Activated CD8-positive, alpha-beta memory T cell treated with anti-CD3 and anti-CD28 coated beads, Interleukin-2, amount 50 U/mL, for 24 hours (primary cell): ENCODE results near the gene LRRC19.

Source experiments
- DNase-seq: peaks from one replicate; pipeline ENCODE4 v3.0.0-alpha.2; 2020; ENCODE audit errors: extremely low read depth

The LRRC19 gene, protein sequence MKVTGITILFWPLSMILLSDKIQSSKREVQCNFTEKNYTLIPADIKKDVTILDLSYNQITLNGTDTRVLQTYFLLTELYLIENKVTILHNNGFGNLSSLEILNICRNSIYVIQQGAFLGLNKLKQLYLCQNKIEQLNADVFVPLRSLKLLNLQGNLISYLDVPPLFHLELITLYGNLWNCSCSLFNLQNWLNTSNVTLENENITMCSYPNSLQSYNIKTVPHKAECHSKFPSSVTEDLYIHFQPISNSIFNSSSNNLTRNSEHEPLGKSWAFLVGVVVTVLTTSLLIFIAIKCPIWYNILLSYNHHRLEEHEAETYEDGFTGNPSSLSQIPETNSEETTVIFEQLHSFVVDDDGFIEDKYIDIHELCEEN

DNA sequence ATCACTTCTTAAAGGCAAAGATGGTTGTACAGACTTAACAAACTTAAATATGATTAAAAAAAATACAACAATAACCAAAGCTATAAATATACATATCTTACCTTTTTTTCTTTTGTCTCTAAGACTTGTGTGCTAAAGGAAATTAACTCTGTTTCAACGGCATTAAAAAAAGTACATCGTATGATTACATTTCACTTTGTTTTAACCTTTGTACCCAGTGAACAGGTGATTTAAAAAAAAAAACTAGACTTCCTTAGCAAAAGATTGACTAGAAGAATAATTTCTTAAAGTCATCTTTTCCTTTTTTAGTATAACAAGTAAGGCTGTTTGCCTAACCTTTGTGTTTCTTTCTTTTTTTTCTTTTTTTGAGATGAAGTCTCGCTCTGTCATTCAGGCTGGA lies at the start of gene LRRC19:
Gene LRRC19, minus strand, starts transcription at position 182 of the 400 bp plus-strand sequence. CDS start 5,978 bp downstream, outside the sequence.
- no peak for DNase-seq

- DNase-seq = no peak
Observed at GRCh38 chr9:27054841-27055240, 49.4 kb upstream of the LRRC19 start.

DNA sequence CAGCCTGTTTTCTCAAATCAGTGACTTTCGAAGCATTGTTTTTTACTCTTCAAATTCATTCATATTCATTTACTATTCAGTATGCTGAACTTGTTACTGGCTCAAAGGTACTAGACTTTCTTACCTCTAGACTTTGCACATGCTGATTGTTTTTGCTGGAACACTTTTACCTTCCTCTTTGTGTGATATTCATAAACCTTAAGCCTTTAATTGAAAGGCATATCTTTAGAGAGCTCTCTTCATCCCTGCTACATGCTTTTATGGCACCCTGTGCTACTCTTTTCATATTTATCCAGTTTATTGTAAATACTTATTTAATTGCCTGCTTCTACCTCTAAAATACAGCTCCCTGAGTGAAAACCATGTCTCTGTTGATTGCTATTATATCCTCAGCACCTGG lies 48.7 kb upstream of the LRRC19 start:
- no peak for DNase-seq

- no peak for DNase-seq
Observed at GRCh38 chr9:27053369-27054022, 48.0 kb upstream of the LRRC19 start.

DNA sequence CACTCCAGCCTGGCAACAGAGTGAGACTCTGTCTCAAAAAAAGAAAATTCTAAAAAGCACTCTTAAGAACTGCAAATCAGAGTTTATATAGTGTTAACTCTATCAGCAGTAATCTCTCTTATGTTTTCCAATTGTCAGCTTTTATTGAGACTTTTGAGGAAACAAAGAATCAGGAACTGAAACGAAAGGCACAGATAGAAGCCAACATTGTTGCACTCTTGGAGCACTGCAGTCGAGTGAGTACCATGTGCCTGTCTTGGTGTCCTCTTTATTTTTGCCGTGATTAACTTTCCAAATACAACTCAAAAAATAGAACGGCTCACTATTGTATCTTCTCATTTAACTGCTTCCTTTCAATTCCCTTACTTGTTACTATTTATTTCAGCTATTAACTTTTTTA lies 41.7 kb upstream of the LRRC19 start:
- no peak for DNase-seq

GRCh38 chr9:27043176-27043575 lies 37.7 kb upstream of the LRRC19 start:
- DNase-seq = no peak

GRCh38 chr9:27042476-27042875 lies 37.0 kb upstream of the LRRC19 start:
- no peak for DNase-seq

GRCh38 chr9:27041746-27042145 lies 36.3 kb upstream of the LRRC19 start:
- no peak for DNase-seq

GRCh38 chr9:27037499-27037898 lies 32.0 kb upstream of the LRRC19 start:
- DNase-seq = no peak

DNA sequence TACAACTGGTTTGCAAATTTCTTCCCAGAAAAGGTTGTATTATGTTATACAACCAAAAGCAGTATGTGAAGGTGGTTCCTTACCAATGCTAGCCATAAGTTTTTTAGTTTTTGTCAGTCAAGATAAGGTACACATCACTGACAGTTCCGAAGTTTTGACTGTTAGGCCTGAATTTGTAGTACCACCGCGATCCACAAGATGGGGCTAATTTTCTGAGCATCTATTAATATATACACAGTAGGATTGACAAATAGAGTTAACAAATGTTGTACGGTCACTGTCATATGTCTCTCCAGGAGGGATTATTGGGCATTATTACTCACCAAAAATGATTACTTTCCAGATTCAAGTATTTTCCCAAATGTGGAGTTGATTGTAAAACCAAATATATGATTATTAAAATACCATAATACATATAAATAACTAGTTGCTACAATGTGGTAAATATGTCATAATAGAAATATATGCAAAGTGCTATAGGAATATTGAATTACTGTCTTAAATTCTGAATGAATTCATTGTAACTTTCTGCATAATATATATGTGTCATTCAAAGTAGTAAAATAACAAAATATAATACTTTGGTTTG lies 28.4 kb upstream of the LRRC19 start:
- peak; percentile 17 for DNase-seq

DNA sequence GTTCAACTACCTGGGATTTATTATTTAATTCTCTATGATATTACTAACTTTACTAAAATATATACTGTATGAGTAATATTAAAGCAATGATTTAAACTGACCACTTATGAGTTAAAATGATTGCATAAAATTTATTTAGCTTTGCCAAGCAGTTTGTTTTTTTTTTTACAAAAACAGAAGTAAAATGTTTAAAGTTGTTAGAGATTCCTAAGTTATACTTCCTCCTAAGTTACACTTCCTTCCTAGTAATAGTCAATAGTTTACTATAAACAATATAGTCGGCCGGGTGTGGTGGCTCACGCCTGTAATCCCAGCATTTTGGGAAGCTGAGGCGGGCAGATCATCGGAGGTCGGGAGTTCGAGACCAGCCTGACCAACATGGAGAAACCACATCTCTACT lies 23.7 kb upstream of the LRRC19 start:
- no peak for DNase-seq

GRCh38 chr9:27022920-27023319 lies 17.4 kb upstream of the LRRC19 start:
- DNase-seq = no peak

DNA sequence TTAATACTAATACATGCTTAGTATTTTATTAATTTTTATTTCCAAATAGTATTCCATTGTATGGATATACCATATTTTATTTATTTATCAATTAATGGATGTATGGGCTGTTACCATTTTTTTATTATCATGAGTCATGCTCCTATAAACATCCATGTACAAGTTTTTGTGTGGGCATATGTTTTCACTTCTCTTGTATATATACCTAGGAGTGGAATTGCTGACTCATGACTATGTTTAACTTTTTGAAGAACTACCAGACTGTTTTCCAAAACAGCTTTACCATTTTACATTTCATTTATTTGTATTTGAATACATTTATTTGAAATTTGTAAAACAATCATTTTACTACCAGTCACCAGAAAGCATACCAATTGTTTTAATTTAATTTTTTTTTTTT lies 14.1 kb upstream of the LRRC19 start:
- DNase-seq = no peak

GRCh38 chr9:27003426-27004077 lies 1.9 kb downstream of the LRRC19 start:
- no peak for DNase-seq

DNA sequence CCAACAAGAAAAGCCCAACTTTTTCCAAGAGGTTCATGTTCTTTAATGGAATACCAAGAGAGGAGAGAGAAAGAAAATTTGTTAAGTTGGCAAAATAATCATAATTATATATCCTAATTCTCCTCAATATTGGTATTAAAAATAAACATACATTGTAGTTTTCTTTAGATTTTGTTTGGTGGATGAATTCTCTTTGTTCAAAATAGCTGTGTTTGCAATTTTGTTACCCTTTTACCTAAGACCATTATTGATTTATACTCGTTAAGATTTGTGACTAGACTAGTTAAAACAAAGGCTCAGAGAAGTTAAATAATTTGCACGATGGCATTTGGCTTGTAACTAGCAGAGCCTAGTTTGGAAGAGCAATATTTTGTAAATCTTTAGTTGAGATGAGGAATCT lies 9.7 kb downstream of the LRRC19 start:
- no peak for DNase-seq

- no peak for DNase-seq
Observed at GRCh38 chr9:26983340-26983739, 22.1 kb downstream of the LRRC19 start.

- DNase-seq = no peak
Observed at GRCh38 chr9:26975728-26976707, 29.5 kb downstream of the LRRC19 start.

DNA sequence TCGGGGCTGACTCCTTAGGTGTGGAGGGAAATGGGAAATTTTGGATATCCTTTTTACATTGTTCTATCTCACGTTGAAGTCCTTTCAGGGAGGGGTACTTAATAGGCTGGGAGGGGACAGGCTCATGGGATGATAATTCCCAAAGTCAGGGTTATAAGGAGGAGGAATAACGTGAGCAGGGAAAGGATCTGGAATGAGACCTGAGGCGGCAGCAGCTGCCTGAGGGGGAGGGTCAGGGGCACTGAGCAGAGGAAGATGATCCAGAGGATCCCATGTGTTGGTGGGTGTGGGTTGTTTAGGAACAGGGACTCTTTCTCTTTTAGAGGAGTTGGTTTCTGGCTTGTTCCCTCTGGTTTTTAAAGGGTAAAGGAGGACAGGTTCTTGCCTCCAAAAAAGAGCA lies 30.5 kb downstream of the LRRC19 start:
- DNase-seq = no peak

GRCh38 chr9:26973989-26974388 lies 31.5 kb downstream of the LRRC19 start:
- DNase-seq = no peak

DNA sequence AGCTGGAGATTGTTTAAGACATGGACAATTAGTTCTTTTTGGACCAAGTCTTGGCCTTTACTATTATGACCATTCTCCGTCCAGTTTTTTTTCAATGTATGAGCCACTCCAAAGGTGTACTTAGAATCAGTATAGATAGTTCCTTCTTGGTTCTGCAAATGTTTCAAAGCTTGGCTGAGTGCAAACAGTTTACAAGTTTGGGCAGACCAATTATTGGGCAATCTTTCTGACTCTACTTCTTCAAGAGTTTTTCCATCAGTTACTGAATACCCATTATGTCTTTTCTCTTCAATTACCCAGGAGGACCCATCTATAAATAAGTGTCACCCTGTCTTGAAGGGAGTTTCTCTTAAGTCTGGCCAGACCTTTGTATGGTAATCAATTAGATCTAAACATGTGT lies 33.8 kb downstream of the LRRC19 start:
- DNase-seq = no peak

DNA sequence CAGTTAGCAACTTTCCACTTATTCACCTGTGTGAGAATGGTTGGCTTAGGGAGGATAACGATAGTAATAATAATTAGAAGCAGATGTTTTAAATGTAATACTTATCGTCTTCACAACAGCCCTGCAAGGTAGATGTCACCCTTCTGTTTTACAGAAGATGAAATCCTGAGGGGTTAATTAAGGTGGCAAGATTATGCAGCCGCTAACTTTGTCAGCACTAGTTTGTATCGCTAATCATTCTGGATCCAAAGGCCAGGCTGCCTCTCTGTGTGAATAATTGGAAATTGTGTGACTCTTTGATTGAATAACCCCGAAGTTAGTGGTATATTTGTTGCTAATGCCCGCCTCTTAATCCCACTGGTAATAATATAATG lies 48.6 kb downstream of the LRRC19 start:
- no peak for DNase-seq
